Neural progenitor cell (in vitro differentiated cells): ENCODE data around the gene UBE2Z. TPM values are rescaled to one million over a fixed set of nuclear protein-coding genes. Genes with fewer than 3 reads are reported as not detected.
"Not testable (repeated sequence)": the region's sequence is repeated elsewhere in the genome, so short reads cannot be mapped to it uniquely, and the experiment has no call there.

Source experiments
- DNase-seq: peaks from one replicate; pipeline ENCODE4 v3.0.0-alpha.2; 2016; ENCODE audit warnings: low spot score
- H2AFZ ChIP-seq: fragments of 200-600 bp; sonication (generic); replicated peaks from 2 replicates; pipeline ENCODE4 v1.6.1; 2016; ENCODE audit warnings: antibody characterized with exemption
- H3F3A ChIP-seq: fragments of 200-600 bp; sonication (generic); 2 replicates; pipeline ENCODE4 v1.6.1; 2016; ENCODE audit warnings: antibody characterized with exemption, low read depth
- H3K27ac ChIP-seq: fragments of 200-600 bp; sonication (generic); 2 replicates; pipeline ENCODE4 v1.5.1; 2016; ENCODE audit warnings: mild to moderate bottlenecking
- H3K27me3 ChIP-seq: fragments of 200-600 bp; sonication (generic); 2 replicates; pipeline ENCODE4 v1.6.1; 2016; ENCODE audit warnings: mild to moderate bottlenecking, moderate library complexity
- H3K36me3 ChIP-seq: fragments of 200-600 bp; sonication (generic); 2 replicates; pipeline ENCODE4 v1.5.1; 2016
- H3K4me1 ChIP-seq: fragments of 200-600 bp; sonication (generic); 2 replicates; pipeline ENCODE4 v1.6.1; 2016; ENCODE audit warnings: mixed run types
- H3K4me2 ChIP-seq: fragments of 200-600 bp; sonication (generic); 2 replicates; pipeline ENCODE4 v1.6.1; 2016
- H3K4me3 ChIP-seq: fragments of 200-600 bp; sonication (generic); 2 replicates; pipeline ENCODE4 v1.5.1; 2016
- H3K79me2 ChIP-seq: fragments of 200-600 bp; sonication (generic); 2 replicates; pipeline ENCODE4 v1.6.1; 2016; ENCODE audit warnings: low read depth
- H3K9ac ChIP-seq: fragments of 200-600 bp; sonication (generic); 2 replicates; pipeline ENCODE4 v1.6.1; 2016
- H3K9me3 ChIP-seq: fragments of 200-600 bp; sonication (generic); 2 replicates; pipeline ENCODE4 v1.5.1; 2016; ENCODE audit warnings: low read depth
- H4K20me1 ChIP-seq: fragments of 200-600 bp; sonication (generic); 2 replicates; pipeline ENCODE4 v1.6.1; 2016; ENCODE audit warnings: low read depth
- H3K27ac Mint-ChIP-seq: 3 replicates; pipeline ENCODE4 v1.8.0; 2021; ENCODE audit warnings: mixed read lengths
- H3K27me3 Mint-ChIP-seq: 2 replicates; pipeline ENCODE4 v1.8.0; 2022; ENCODE audit warnings: low read depth, mild to moderate bottlenecking, inconsistent platforms, moderate library complexity, mixed read lengths; ENCODE audit not compliant: insufficient read depth
- H3K36me3 Mint-ChIP-seq: 3 replicates; pipeline ENCODE4 v1.8.0; 2021; ENCODE audit warnings: mixed read lengths
- H3K4me1 Mint-ChIP-seq: 3 replicates; pipeline ENCODE4 v1.8.0; 2021; ENCODE audit warnings: mixed read lengths
- H3K4me3 Mint-ChIP-seq: 3 replicates; pipeline ENCODE4 v1.8.0; 2021; ENCODE audit warnings: mild to moderate bottlenecking, moderate library complexity, mixed read lengths
- H3K9me3 Mint-ChIP-seq: 3 replicates; pipeline ENCODE4 v1.8.0; 2020; ENCODE audit warnings: mixed read lengths
- CTCF ChIP-seq: fragments of 200-600 bp; sonication (generic); IDR thresholded peaks from 2 replicates; pipeline ENCODE4 v1.5.1; 2017; ENCODE audit warnings: antibody characterized with exemption, mild to moderate bottlenecking
- EZH2 ChIP-seq: fragments of 200-600 bp; sonication (generic); IDR thresholded peaks from 2 replicates; pipeline ENCODE4 v1.6.1; 2017; ENCODE audit warnings: antibody characterized with exemption, mild to moderate bottlenecking, moderate library complexity
- EZH2phosphoT487 ChIP-seq: fragments of 200-600 bp; sonication (generic); IDR thresholded peaks from 2 replicates; pipeline ENCODE4 v1.6.1; 2017; ENCODE audit warnings: antibody characterized with exemption
- total RNA-seq: library from RNA; depleted of rRNA; stranded (reverse); fragments of >200 nt; gene quantifications from 2 replicates; pipeline ENCODE4 v1.2.3, GENCODE V29; 2015; ENCODE audit warnings: low replicate concordance

UBE2Z gene
- total RNA-seq, 1 donor from 2014 or later, result 45.5 TPM

- H3K27me3 ChIP-seq, result no peaks in the 10 kb centered on the region
- Mint-ChIP-seq H3K9me3 (no peaks in the 10 kb centered on the region), H3K36me3 (no peaks in the 10 kb centered on the region), H3K27ac (no peak overlapping the region), H3K4me1 (peaks cover 12% of the 10 kb centered on the region), H3K27me3 (peaks cover 2% of the 10 kb centered on the region), H3K4me3 (no peak overlapping the region)
- TF ChIP-seq CTCF (no peak), EZH2 (no peak), EZH2phosphoT487 (no peak)
- no peak overlapping the region for H3K4me3 ChIP-seq
- no peaks in the 10 kb centered on the region for H3K79me2 ChIP-seq
- H3K9me3 ChIP-seq, result no peaks in the 10 kb centered on the region
- H4K20me1 ChIP-seq, result no peaks in the 10 kb centered on the region
- no peaks in the 10 kb centered on the region for H3F3A ChIP-seq
- no peak for DNase-seq
- peaks cover 6% of the 10 kb centered on the region for H3K4me1 ChIP-seq
- H3K27ac ChIP-seq, result no peak overlapping the region
- no peak overlapping the region for H3K4me2 ChIP-seq
- no peak overlapping the region for H3K9ac ChIP-seq
- H3K36me3 ChIP-seq, result no peaks in the 10 kb centered on the region
- no peak overlapping the region for H2AFZ ChIP-seq
These were observed 36.5 kb upstream of the UBE2Z start for GRCh38 chr17:48871551-48872351.

GRCh38 chr17:48872409-48872808 lies 35.8 kb upstream of the UBE2Z start:
- not testable (repeated sequence) for H3K9me3 Mint-ChIP-seq, H3K27ac Mint-ChIP-seq

DNA sequence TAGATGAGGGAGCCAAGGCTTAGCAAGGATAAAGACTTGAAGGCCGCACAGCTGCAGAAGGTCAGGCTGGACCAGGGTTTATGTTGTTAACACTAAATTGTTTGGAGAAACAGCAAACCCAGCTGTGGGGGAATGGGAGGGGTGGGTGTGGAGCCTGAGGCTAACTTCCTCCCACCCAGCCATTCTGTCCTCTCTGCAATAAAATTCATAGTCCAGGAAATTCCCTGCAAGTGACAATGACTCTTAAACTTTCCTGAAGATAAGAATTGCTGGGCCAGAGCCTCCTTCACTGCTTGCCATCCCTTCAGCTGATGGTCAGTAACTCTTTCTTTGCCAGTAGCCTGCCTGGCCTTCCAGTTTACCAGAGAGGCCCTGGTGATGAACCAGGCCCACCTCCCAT lies 35.0 kb upstream of the UBE2Z start:
- H3K27me3 Mint-ChIP-seq, result peaks cover 3% of the 10 kb centered on the region
- no peaks in the 10 kb centered on the region for H3K27me3 ChIP-seq
- no peak overlapping the region for H3K4me3 Mint-ChIP-seq
- no peak overlapping the region for H3K4me3 ChIP-seq
- no peaks in the 10 kb centered on the region for H3K36me3 Mint-ChIP-seq
- no peaks in the 10 kb centered on the region for H3K79me2 ChIP-seq
- no peaks in the 10 kb centered on the region for H3K9me3 ChIP-seq
- no peak for DNase-seq
- H3K36me3 ChIP-seq, result no peaks in the 10 kb centered on the region
- H4K20me1 ChIP-seq, result no peaks in the 10 kb centered on the region
- H3K27ac Mint-ChIP-seq, result no peak overlapping the region
- H3K4me2 ChIP-seq, result no peak overlapping the region
- H3K27ac ChIP-seq, result no peak overlapping the region
- H3K4me1 ChIP-seq, result peaks cover 6% of the 10 kb centered on the region
- no peaks in the 10 kb centered on the region for H3F3A ChIP-seq
- H3K9ac ChIP-seq, result no peak overlapping the region
- H2AFZ ChIP-seq, result no peak overlapping the region
- TF ChIP-seq CTCF (no peak), EZH2phosphoT487 (no peak), EZH2 (no peak)
- H3K4me1 Mint-ChIP-seq, result peaks cover 12% of the 10 kb centered on the region
- no peaks in the 10 kb centered on the region for H3K9me3 Mint-ChIP-seq

More at GRCh38 chr17:48872409-48872808, 35.8 kb upstream of the UBE2Z start:
- H3K4me2 ChIP-seq, H3K36me3 Mint-ChIP-seq, H3K36me3 ChIP-seq, H3K27me3 Mint-ChIP-seq, DNase-seq, H3K9ac ChIP-seq, H4K20me1 ChIP-seq, H3F3A ChIP-seq, H3K4me1 ChIP-seq, H2AFZ ChIP-seq, H3K4me3 ChIP-seq, H3K4me3 Mint-ChIP-seq, H3K27ac ChIP-seq, H3K79me2 ChIP-seq, H3K27me3 ChIP-seq, H3K9me3 ChIP-seq: not testable (repeated sequence)
- peaks cover 12% of the 10 kb centered on the region for H3K4me1 Mint-ChIP-seq

GRCh38 chr17:48873696-48874443 lies 34.3 kb upstream of the UBE2Z start:
- TF ChIP-seq EZH2phosphoT487, result no peak
- no peak for TF ChIP-seq EZH2
- TF ChIP-seq CTCF, result no peak
- Histone ChIP-seq H3K36me3 (no peaks in the 10 kb centered on the region), H2AFZ (no peak overlapping the region), H3K4me3 (no peak overlapping the region), H4K20me1 (no peaks in the 10 kb centered on the region), H3K9me3 (no peaks in the 10 kb centered on the region), H3K4me1 (peaks cover 6% of the 10 kb centered on the region), H3F3A (no peaks in the 10 kb centered on the region), H3K27ac (no peak overlapping the region), H3K27me3 (no peaks in the 10 kb centered on the region), H3K4me2 (no peak overlapping the region), H3K9ac (no peak overlapping the region), H3K79me2 (no peaks in the 10 kb centered on the region)
- no peak overlapping the region for H3K27ac Mint-ChIP-seq
- H3K9me3 Mint-ChIP-seq, result no peaks in the 10 kb centered on the region
- no peak overlapping the region for H3K4me3 Mint-ChIP-seq
- H3K27me3 Mint-ChIP-seq, result peaks cover 3% of the 10 kb centered on the region
- no peak for DNase-seq
- H3K36me3 Mint-ChIP-seq, result no peaks in the 10 kb centered on the region
- H3K4me1 Mint-ChIP-seq, result peaks cover 12% of the 10 kb centered on the region
